GM13977 (cell line): Measurements from ENCODE around the gene SLC27A5.
A peak's percentile ranks its signal among the peaks of the same experiment; 100 is the strongest.

Experiments
- DNase-seq: peaks from one replicate; pipeline ENCODE4 v3.0.0; 2012; ENCODE audit warnings: low spot score
- in situ Hi-C: fragments of 300-500 bp; cut with MboI; formaldehyde crosslinking; loops from one replicate; pipeline ENCODE4 v1.12.0; 2022; ENCODE audit warnings: low sequenced_read_pairs, low pct_unique_long_range_greater_than_20kb, mixed read lengths, inconsistent platforms; ENCODE audit not compliant: unreplicated experiment
- TF ChIP-seq, protein P1 (sequence below): IDR thresholded peaks from 2 replicates; pipeline ENCODE4 v1.5.1; 2012; ENCODE audit warnings: mild to moderate bottlenecking, control low read depth; ENCODE audit not compliant: insufficient read depth; ENCODE audit errors: extremely low read depth, missing control alignments

Gene SLC27A5

DNA sequence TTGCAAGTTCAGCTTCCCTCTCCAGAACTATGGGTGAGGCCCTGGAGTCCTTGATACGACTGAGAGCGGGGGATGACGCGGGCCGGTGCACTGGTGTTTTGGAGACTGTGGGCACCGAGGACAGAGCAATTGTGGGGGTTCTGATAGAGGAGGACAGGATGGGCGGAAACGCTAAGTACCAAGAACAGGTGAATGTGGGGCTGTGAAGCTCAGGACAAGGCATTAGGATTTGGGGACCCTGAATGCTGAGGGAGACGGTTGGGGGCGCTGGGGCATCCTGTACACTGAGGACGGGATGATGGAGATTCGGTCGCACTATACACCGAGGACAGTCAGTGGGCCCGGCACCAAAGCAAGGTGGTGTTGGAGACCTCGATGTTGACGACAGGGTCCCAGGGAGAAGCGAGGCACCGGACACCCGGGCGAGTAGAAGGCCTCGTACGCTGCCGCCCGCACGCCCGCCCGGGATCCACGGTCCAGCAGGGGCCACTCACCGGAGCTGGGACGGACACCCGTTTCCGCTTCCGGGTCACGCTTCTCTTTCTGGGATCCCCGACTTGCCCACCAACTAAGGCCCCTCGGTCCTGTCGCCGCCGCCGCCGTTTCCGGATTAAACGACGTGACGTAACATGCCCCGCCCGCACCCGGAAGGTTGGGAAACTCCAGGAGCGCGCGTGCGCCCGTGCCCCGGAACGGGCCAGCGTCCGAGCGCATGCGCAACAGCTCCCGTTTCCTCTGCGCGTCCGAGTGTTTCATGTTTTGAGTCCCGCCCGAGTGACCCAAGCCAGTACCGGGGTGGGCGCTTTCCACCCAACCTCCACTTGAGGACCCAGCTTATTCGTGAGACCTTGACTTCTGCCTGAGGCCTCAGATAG is 42.9 kb upstream of the SLC27A5 start, which contains the start of gene CHMP2A:
Gene CHMP2A (minus strand): TSS at position 612 of the 875 bp plus-strand sequence. CDS start 893 bp downstream, outside the sequence.
- TF ChIP-seq, protein P1, sequence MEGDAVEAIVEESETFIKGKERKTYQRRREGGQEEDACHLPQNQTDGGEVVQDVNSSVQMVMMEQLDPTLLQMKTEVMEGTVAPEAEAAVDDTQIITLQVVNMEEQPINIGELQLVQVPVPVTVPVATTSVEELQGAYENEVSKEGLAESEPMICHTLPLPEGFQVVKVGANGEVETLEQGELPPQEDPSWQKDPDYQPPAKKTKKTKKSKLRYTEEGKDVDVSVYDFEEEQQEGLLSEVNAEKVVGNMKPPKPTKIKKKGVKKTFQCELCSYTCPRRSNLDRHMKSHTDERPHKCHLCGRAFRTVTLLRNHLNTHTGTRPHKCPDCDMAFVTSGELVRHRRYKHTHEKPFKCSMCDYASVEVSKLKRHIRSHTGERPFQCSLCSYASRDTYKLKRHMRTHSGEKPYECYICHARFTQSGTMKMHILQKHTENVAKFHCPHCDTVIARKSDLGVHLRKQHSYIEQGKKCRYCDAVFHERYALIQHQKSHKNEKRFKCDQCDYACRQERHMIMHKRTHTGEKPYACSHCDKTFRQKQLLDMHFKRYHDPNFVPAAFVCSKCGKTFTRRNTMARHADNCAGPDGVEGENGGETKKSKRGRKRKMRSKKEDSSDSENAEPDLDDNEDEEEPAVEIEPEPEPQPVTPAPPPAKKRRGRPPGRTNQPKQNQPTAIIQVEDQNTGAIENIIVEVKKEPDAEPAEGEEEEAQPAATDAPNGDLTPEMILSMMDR = no peak
- in situ Hi-C loops = no loop called here
- peak; percentile 96 for DNase-seq

DNA sequence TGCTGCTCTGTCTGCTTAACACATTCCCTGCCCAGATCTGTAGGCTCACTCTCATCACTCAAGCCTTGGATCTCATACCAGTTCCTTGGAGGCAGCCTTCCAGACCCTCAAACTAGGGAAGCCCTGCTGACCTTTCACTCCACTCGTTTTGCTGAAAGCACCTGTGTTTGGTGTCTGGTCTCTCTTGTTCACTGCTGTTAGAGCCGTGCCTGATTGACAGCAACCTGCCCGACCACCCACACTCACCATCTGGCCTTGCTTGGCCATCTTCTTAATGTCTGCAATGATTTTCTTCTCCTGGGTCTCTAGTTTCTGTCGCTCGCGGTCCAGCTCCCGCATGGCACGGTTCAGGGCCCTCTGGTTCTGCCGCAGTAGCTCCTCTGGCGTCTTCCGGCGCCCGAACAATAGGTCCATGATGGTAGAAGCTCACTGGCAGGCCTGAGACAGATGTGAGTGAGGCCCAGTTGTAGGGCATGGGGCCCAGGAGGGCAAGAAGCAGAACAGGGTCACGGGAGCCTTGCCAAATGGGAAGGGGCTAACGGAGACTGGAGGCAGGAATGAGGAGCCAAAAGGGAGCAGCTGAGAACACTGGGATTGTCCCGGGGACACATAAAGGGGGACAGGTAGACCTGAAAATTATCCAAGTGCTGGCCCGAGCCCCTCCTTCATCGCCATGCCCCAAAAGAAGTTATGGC is 42.2 kb upstream of the SLC27A5 start:
- in situ Hi-C loops = no loop called here
- DNase-seq = no peak
- TF ChIP-seq, protein P1 = no peak

DNA sequence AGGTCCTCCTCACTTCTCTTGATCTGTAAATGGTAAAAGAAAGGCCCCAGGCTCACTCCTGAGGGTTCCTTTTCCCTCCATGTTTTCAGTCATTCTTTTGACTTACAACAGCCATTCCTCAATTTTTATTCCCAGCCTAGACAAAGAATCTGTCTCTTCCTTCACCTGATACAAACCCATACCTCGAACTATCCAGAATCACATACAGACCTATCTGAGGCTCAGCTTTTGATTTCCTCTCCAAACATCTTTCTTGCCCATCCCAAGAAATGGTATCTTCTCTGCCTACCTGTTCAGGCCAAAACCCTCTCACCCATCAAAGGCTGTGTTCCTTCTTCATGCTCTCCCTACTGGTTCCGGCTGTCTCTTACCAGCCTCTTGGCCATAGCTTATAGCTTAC is 40.9 kb upstream of the SLC27A5 start:
- TF ChIP-seq, protein P1 = no peak
- no peak for DNase-seq
- in situ Hi-C loops = no loop called here

DNA sequence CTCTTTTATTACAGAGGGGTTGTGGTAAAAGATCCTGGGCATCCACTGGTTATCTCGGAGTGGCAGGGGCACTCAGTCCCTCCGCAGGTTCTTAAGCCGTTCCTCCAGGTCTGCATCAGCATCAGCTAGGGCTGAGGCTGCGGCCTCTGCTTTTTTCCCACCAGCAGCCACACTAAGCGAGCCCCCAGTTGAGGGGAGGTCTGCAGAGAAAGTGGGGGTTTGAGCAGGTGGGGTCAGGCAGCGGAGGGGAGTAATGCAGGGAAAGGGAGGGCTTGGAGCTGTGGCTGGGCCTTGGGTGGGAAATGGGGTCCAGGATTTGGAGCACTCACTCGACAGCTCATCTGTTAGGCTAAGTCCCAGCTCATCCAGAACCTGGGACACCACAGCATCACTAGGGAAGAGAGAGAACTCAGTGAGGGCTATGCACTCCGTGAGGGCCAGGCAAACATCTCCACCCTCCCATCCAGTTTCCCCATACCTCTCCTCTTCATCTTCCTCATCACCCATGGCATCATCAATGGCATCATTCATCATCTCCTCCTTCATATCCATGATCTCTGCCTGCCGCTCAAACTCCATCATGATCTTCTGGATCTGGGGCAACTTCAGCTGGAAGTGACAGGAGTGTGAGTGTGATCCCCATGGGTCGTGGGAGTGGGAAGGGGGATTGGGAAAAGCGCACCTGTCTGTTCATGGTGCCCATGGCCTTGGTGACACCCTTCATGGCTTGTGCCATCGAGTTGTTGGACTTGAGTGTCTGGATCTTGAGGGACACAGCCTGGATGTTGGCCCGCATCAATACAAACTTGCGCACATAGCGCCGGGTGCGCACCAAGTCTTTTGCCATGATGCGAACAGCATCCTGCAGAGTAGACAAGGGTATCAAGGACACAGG is 40.0 kb upstream of the SLC27A5 start:
- in situ Hi-C loops = no loop called here
- TF ChIP-seq, protein P1 = no peak

DNA sequence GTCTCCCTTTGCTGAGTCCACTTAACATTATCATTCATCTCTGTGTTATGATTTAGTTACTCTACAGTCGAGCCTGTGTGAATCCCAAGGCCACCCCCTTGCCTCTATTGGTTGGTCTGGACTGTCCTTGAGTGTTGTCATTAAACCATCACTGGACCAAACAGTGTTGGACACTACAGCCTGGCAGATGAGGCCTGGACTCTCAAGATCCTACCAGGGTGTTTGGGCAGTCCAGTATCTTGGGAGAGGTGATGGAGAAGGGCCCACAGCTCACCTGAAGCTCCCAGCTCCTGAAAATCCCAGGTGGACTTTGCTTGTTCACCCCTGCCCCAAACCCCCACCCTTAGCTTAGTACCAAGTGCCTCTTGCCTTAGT is 39.3 kb upstream of the SLC27A5 start:
- in situ Hi-C loops = no loop called here
- TF ChIP-seq, protein P1 = no peak
- DNase-seq = no peak

More for the DNA sequence above, 40.0 kb upstream of the SLC27A5 start:
- no peak for DNase-seq
